ENCODE data around the gene AOX1. TPM values are rescaled to one million over a fixed set of nuclear protein-coding genes. Genes with fewer than 3 reads are reported as not detected.

Gene AOX1
- total and polyA plus RNA-seq, 2 of the 8 experiments (the other 6 are each of a cell fraction or from before 2014, with no cell fraction given), result 5.6 to 8.3 TPM

GRCh38 chr2:200618590-200619021 lies 32.8 kb downstream of the AOX1 start:
- Histone ChIP-seq H3K23me2 (ENCODE audit: low read depth, low read length) (no peaks in the 10 kb centered on the region), H3K18ac (ENCODE audit: extremely low read depth, low read length) (no peak overlapping the region), H4K20me1 (replicated peaks in 1 of 2; ENCODE audit: control insufficient read depth in 1 of 2, insufficient read depth in 2 of 2, low read length in 2 of 2) (no peaks in the 10 kb centered on the region), H2AK5ac (ENCODE audit: low read depth, low read length) (no peak overlapping the region), H3K23ac (ENCODE audit: insufficient read length) (no peak overlapping the region), H3K79me2 (ENCODE audit: control insufficient read depth in 1 of 2, insufficient read depth in 2 of 2, low read length in 2 of 2) (no peaks in the 10 kb centered on the region), H3K4me1 (replicated peaks in 1 of 4; ENCODE audit: control insufficient read depth in 3 of 4, insufficient read depth in 4 of 4, low read length in 3 of 4) (no peaks in the 10 kb centered on the region), H3K14ac (ENCODE audit: insufficient read length) (no peak overlapping the region), H3K4me2 (ENCODE audit: insufficient read depth in 1 of 2, low read depth in 2 of 2, low read length in 2 of 2) (no peak overlapping the region), H4K8ac (ENCODE audit: extremely low read depth, insufficient read depth, low read length) (no peak overlapping the region), H4K5ac (ENCODE audit: insufficient read length, low read depth, low read length) (no peak overlapping the region), H3K4ac (replicated peaks; ENCODE audit: insufficient read length, low read depth, low read length) (no peak overlapping the region), H3K9ac (replicated peaks in 1 of 4; ENCODE audit: extremely low read depth in 1 of 4, low read depth in 3 of 4, low read length in 3 of 4) (no peak overlapping the region), H2BK5ac (ENCODE audit: low read depth, low read length) (no peak overlapping the region), H3K27me3 (replicated peaks in 1 of 4; ENCODE audit: control insufficient read depth in 3 of 4, extremely low read depth in 1 of 4, insufficient read depth in 3 of 4, low read length in 3 of 4) (no peaks in the 10 kb centered on the region), H3K79me1 (ENCODE audit: low read depth, low read length) (no peaks in the 10 kb centered on the region), H3K27ac (ENCODE audit: low read depth, low read length) (no peak overlapping the region), H2BK20ac (ENCODE audit: low read length) (no peak overlapping the region), H3K9me3 (ENCODE audit: insufficient read depth in 2 of 2, low read depth in 1 of 2, low read length in 1 of 2) (no peaks in the 10 kb centered on the region), H2BK12ac (ENCODE audit: low read depth, low read length) (no peak overlapping the region), H2BK120ac (replicated peaks; ENCODE audit: low read depth, low read length) (no peak overlapping the region), H3K36me3 (ENCODE audit: control insufficient read depth in 2 of 4, insufficient read depth in 4 of 4, low read length in 3 of 4) (no peaks in the 10 kb centered on the region), H4K91ac (replicated peaks; ENCODE audit: insufficient read length, low read length) (no peak overlapping the region), H2AFZ (ENCODE audit: low read length) (no peak overlapping the region), H2BK15ac (ENCODE audit: low read length) (no peak overlapping the region), H3K56ac (replicated peaks; ENCODE audit: insufficient read length, low read depth, low read length) (no peak overlapping the region), H3K4me3 (ENCODE audit: extremely low read depth in 1 of 4, insufficient read depth in 2 of 4, low read depth in 3 of 4, low read length in 4 of 4) (no peak overlapping the region)
- ChIA-PET POLR2A (ENCODE audit: partially characterized antibody) (no interaction called here), CTCF (ENCODE audit: partially characterized antibody) (interaction anchor here (0.9 to 1.0 kb wide), 2 partner anchors 87 to 102 kb away, joined by 3 read pairs; no protein-coding TSS in a partner anchor)
- peak; percentile 24 to 27; a peak in 3 of 4 replicates for TF ChIP-seq RAD21 (IDR thresholded peaks at IDR 0.05 in 1 of 2, conservative IDR thresholded peaks at IDR 0.05 in 1 of 2; ENCODE audit: low read depth in 2 of 2, low read length in 2 of 2)
- TF ChIP-seq JUN (IDR thresholded peaks at IDR 0.05; ENCODE audit: low read depth, low read length), result no peak
- FAIRE-seq (no peak), DNase-seq (ENCODE audit: low read depth in 1 of 2, low spot score in 2 of 2) (no peak)
- WGBS, 2 experiments (ENCODE audit: extremely low coverage in 1 of 2, insufficient coverage in 1 of 2, insufficient read length in 1 of 2, insufficient replicate concordance in 2 of 2, low coverage in 1 of 2, low lambda C conversion rate in 2 of 2, missing lambda C conversion rate in 1 of 2), result 80% methylated on average over 3 of the region's 3 CpGs; no CpG with 5 or more reads in 1 of the 2 experiments
